Measurements from ENCODE around the gene TMEM59L.

TMEM59L gene

GRCh38 chr19:18605546-18606280 is 7.0 kb upstream of the TMEM59L start:
- Histone ChIP-seq H4K20me1 (ENCODE audit: control insufficient read depth, insufficient read depth, low read depth, low read length) (no peaks in the 10 kb centered on the region), H3K9me2 (replicated peaks; ENCODE audit: control insufficient read depth, low read length) (no peaks in the 10 kb centered on the region), H3K9me3 (ENCODE audit: control insufficient read depth, insufficient read depth, low read length) (no peaks in the 10 kb centered on the region), H3K79me2 (ENCODE audit: control insufficient read depth, low read length) (no peaks in the 10 kb centered on the region), H3K27me3 (ENCODE audit: control insufficient read depth, low read length) (peaks cover 77% of the 10 kb centered on the region), H3K4me3 (ENCODE audit: low read length) (no peak overlapping the region), H3K4me1 (ENCODE audit: control insufficient read depth, low read length) (no peaks in the 10 kb centered on the region; the same call in 1 of the 2 replicates), H3K27ac (ENCODE audit: low read depth, low read length) (no peak overlapping the region), H3K36me3 (ENCODE audit: control insufficient read depth, low read length) (no peaks in the 10 kb centered on the region), H3K4me2 (ENCODE audit: low read length) (no peak overlapping the region), H3F3A (ENCODE audit: control insufficient read depth, insufficient read depth) (no peaks in the 10 kb centered on the region)
- TF ChIP-seq, protein P1, sequence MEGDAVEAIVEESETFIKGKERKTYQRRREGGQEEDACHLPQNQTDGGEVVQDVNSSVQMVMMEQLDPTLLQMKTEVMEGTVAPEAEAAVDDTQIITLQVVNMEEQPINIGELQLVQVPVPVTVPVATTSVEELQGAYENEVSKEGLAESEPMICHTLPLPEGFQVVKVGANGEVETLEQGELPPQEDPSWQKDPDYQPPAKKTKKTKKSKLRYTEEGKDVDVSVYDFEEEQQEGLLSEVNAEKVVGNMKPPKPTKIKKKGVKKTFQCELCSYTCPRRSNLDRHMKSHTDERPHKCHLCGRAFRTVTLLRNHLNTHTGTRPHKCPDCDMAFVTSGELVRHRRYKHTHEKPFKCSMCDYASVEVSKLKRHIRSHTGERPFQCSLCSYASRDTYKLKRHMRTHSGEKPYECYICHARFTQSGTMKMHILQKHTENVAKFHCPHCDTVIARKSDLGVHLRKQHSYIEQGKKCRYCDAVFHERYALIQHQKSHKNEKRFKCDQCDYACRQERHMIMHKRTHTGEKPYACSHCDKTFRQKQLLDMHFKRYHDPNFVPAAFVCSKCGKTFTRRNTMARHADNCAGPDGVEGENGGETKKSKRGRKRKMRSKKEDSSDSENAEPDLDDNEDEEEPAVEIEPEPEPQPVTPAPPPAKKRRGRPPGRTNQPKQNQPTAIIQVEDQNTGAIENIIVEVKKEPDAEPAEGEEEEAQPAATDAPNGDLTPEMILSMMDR (IDR thresholded peaks at IDR 0.05; ENCODE audit: low read depth, low read length, poor library complexity, severe bottlenecking) = no peak
- TF ChIP-seq EZH2phosphoT487 (IDR thresholded peaks at IDR 0.05; ENCODE audit: borderline replicate concordance, low read length) = peak; percentile 52; the same call in 1 of the 2 replicates

GRCh38 chr19:18606281-18607225 is 6.1 kb upstream of the TMEM59L start, which contains the start of gene CRLF1:
CRLF1 (minus strand) TSS chr19:18606799; CDS start chr19:18606656, 143 bp downstream.
- TF ChIP-seq, protein P1 (IDR thresholded peaks at IDR 0.05; ENCODE audit: low read depth, low read length, poor library complexity, severe bottlenecking) = no peak
- TF ChIP-seq EZH2phosphoT487 (IDR thresholded peaks at IDR 0.05; ENCODE audit: borderline replicate concordance, low read length) = peak; percentile 69; the same call in 1 of the 2 replicates
- Histone ChIP-seq H3K27me3 (ENCODE audit: control insufficient read depth, low read length) (peaks cover 84% of the 10 kb centered on the region), H3K4me3 (ENCODE audit: low read length) (no peak within 1 kb of the TSS)

GRCh38 chr19:18607226-18608101 is 5.2 kb upstream of the TMEM59L start:
- Histone ChIP-seq H3K27ac (ENCODE audit: low read depth, low read length) (no peak overlapping the region), H3K4me1 (ENCODE audit: control insufficient read depth, low read length) (peaks cover 15% of the 10 kb centered on the region), H3K4me3 (ENCODE audit: low read length) (no peak overlapping the region), H3K27me3 (ENCODE audit: control insufficient read depth, low read length) (peaks cover 87% of the 10 kb centered on the region), H3K9me2 (replicated peaks; ENCODE audit: control insufficient read depth, low read length) (no peaks in the 10 kb centered on the region), H3F3A (ENCODE audit: control insufficient read depth, insufficient read depth) (no peaks in the 10 kb centered on the region), H3K4me2 (ENCODE audit: low read length) (no peak overlapping the region), H3K79me2 (ENCODE audit: control insufficient read depth, low read length) (no peaks in the 10 kb centered on the region), H3K9me3 (ENCODE audit: control insufficient read depth, insufficient read depth, low read length) (no peaks in the 10 kb centered on the region), H4K20me1 (ENCODE audit: control insufficient read depth, insufficient read depth, low read depth, low read length) (no peaks in the 10 kb centered on the region), H3K36me3 (ENCODE audit: control insufficient read depth, low read length) (no peaks in the 10 kb centered on the region)
- TF ChIP-seq, protein P1 (IDR thresholded peaks at IDR 0.05; ENCODE audit: low read depth, low read length, poor library complexity, severe bottlenecking) = no peak
- TF ChIP-seq EZH2phosphoT487 (IDR thresholded peaks at IDR 0.05; ENCODE audit: borderline replicate concordance, low read length) = peak; percentile 93; the same call in 1 of the 2 replicates

More at GRCh38 chr19:18606281-18607225, 6.1 kb upstream of the TMEM59L start, which contains the start of gene CRLF1:
- Histone ChIP-seq H3K27ac (ENCODE audit: low read depth, low read length) (no peak within 1 kb of the TSS), H3K79me2 (ENCODE audit: control insufficient read depth, low read length) (no peaks in the 10 kb centered on the region), H3K9me2 (replicated peaks; ENCODE audit: control insufficient read depth, low read length) (no peaks in the 10 kb centered on the region), H3K4me1 (ENCODE audit: control insufficient read depth, low read length) (peaks cover 6% of the 10 kb centered on the region; the same call in 1 of the 2 replicates), H3K4me2 (ENCODE audit: low read length) (no peak within 1 kb of the TSS), H3K9me3 (ENCODE audit: control insufficient read depth, insufficient read depth, low read length) (no peaks in the 10 kb centered on the region), H3F3A (ENCODE audit: control insufficient read depth, insufficient read depth) (no peaks in the 10 kb centered on the region), H3K36me3 (ENCODE audit: control insufficient read depth, low read length) (no peaks in the 10 kb centered on the region), H4K20me1 (ENCODE audit: control insufficient read depth, insufficient read depth, low read depth, low read length) (no peaks in the 10 kb centered on the region)
